ENCODE results near the gene SLC2A6.

Gene SLC2A6

DNA sequence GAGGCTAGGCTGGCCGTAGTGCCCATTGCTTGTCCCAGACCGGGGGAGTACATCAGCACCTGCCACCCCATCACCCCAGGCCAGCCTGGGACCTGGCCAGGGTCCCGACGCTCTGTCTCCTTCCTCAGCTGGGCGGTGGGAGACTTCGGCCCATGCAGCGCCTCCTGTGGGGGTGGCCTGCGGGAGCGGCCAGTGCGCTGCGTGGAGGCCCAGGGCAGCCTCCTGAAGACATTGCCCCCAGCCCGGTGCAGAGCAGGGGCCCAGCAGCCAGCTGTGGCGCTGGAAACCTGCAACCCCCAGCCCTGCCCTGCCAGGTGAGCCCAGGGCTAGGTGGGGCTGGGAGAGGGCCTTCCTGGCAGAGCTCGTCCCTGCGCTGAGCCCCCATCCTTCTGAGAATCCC is 35.7 kb downstream of the SLC2A6 start:
- no peak for DNase-seq

DNA sequence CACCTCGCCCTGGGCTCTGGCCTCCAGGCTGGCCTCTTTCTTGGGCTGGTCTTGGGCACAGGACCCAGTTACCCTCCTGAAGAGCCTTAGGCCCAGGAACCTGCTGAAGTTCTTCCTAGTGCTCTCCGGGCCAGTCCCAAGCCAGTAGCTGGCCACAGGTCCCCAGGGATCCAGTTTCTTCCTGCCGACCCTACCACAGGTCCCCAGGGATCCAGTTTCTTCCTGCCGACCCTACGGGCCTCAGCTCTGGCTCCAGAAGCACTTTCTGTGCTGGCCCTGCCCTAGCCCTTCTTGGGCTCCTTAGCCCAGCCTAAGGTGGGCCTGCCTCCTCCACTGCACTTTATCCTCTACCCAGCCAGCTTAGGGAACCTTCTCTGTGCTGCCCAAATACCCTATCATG is 37.3 kb downstream of the SLC2A6 start:
- no peak for DNase-seq

DNA sequence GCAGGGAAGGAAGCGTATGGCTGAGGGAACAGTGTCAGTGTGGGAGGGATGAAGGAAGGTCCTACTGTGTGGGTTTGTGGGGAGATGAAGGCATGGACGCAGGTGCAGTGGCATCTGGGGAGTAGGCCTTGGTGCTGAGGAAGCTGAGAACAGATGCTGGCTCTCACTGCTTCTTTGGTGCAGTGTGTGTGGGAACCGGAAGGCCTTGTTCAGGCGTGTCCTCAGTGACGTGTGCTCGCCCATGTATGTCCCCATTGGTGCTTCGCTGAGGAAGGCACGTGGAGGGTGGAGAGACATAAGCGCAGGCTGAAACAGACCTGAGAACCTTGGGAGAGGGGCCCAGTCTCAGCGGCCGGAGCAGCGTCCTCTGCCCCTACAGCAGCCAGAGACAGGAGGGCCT is 38.0 kb downstream of the SLC2A6 start:
- DNase-seq, result no peak

DNA sequence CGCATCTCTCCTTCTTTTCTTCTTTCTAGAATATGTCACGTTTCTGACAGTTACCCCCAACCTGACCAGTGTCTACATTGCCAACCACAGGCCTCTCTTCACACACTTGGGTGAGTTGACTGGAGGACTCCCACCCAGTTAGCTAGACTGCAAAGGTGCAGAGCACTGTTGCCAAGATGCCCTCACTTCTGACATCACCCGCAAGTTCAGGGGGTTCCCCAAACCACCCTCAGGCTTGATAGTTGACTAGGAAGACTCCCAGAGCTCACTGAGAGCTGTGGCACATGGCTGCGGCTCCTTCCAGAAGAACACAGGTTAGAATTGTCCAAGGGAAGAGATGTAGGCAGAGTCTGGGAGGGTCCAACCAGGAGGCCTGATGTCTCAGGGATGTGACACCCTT is 39.6 kb downstream of the SLC2A6 start:
- no peak for DNase-seq

DNA sequence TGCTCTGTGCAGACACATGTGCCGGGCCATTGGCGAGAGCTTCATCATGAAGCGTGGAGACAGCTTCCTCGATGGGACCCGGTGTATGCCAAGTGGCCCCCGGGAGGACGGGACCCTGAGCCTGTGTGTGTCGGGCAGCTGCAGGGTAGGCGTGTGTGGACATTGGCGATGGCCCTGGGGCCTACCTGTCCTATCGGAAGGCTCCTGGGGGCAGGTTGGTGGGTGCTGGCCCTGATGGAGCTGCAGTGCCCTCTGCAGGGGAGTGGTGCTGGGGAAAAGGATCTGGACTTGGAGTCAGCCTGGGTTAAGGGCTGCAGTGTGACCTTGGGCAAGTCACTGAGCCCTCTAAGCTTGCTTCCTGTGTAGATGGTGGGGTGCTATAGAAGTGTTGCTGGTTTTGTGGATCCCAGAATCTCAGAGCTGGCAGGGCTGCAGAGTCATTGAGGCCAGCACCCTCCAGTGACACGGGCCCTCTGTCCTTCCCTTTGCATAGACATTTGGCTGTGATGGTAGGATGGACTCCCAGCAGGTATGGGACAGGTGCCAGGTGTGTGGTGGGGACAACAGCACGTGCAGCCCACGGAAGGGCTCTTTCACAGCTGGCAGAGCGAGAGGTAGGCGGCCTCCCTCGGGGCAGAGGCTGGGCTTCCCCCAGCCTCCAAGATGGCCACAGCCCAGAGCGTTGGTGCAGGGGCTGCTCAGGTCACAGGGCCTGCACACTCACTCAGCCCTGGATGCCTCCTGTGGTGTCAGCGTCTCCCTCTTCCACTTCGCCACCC is 41.0 kb downstream of the SLC2A6 start:
- no peak for DNase-seq

DNA sequence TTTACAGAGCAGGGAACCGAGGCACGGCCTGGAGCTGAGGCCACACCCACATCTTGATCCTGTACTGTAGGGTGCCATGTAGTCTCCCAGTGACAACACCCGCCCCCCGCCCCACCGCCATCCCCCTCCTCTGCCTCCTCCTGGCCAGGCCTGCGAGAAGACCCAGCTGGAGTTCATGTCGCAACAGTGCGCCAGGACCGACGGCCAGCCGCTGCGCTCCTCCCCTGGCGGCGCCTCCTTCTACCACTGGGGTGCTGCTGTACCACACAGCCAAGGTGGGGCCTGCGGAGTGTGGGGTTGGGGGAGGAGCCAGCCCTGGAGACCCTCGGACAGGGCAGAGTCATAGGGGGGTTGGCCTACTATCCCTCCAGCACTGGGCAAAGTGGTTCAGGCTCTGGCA is 42.2 kb downstream of the SLC2A6 start:
- no peak for DNase-seq

DNA sequence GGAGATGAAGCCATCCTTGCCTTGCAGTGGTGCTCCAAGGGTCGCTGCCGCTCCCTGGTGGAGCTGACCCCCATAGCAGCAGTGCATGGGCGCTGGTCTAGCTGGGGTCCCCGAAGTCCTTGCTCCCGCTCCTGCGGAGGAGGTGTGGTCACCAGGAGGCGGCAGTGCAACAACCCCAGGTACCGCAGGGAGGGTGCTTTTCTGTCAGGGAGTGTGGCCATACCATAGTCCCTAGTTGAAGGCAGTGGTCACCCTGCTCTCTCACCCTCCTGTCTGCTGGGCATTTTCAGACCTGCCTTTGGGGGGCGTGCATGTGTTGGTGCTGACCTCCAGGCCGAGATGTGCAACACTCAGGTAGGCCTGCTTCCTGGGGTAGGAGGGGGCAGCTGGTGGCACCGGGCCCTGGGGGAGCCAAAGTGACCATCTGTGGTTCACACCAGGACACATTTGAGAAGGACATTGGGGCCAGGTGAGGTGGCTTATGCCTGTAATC is 45.5 kb downstream of the SLC2A6 start:
- DNase-seq, result no peak

DNA sequence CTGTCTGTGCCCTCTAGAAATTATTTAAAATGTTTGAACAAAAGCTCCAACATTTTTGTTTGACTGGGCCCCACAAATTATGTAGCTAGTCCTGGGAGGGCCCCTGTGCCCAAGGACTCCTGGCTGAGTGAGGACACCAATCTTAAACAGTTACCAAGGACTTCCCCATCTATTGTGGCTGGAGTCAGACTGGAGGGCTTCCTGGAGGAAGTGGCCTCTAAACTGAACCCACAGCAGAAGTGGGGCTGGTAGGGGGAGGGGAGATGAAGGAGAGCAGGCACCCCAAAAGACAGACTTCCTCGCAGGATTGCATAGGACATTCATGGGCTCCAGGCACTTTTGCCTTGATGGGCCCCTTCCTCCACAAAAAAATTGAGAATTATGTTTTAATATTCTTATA is 48.7 kb downstream of the SLC2A6 start:
- DNase-seq, result no peak

DNA sequence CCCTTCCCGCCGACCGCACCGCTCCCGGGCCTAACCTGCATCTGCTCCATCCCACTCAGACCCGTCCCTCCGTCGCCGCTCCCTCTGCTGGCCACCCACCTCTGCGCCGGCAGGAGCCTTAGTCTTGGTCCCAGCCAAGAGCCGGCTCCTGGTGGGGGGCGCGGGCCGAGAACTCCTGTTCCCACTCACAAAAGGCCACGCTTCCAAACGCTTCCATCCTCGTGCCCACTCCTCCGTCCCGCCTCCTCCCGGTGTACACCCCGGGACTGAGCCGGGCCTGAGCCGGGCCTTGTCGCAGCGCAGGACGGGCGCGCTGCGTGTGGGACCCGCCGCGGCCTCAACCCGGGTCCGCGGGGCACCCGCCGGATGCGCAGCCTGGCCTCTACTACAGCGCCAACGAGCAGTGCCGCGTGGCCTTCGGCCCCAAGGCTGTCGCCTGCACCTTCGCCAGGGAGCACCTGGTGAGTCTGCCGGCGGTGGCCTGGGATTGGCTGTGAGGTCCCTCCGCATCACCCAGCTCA is 49.2 kb downstream of the SLC2A6 start:
- DNase-seq, result no peak

DNA sequence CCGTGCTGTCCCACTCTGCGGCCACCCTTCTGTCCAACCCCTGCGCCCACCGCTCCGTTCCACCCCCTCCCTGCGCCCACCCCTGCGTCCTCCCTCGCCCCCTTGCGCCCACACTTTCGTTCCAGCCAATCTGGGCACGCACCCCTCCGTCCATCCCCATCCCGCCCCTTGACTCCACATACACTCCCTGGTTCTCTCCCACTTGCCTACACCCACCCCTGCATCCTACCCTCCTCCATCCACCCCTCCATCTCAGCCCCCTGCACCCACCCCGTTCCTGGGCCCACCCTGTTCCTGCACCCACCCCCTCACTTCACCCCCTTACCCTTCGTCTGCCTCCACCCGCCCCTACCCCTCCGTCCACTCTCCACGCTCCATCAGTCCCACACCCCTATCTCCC is 49.7 kb downstream of the SLC2A6 start:
- no peak for DNase-seq

DNA sequence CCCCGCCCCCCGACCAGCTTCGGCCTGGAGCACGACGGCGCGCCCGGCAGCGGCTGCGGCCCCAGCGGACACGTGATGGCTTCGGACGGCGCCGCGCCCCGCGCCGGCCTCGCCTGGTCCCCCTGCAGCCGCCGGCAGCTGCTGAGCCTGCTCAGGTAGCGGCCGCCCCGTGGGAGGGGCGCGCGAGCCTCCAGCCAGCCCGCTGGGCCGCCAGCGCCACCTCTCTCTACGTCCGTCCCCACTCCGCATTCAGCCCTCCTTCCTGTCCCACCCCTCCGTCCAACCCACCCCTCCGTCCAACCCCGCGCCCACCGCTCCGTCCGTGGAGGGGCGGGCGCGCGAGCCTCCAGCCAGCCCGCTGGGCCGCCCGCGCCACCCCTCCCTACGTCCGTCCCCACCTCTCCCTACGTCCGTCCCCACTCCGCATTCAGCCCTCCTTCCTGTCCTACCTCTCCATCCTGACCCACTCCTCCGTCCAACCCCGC is 50.2 kb downstream of the SLC2A6 start:
- DNase-seq, result no peak

DNA sequence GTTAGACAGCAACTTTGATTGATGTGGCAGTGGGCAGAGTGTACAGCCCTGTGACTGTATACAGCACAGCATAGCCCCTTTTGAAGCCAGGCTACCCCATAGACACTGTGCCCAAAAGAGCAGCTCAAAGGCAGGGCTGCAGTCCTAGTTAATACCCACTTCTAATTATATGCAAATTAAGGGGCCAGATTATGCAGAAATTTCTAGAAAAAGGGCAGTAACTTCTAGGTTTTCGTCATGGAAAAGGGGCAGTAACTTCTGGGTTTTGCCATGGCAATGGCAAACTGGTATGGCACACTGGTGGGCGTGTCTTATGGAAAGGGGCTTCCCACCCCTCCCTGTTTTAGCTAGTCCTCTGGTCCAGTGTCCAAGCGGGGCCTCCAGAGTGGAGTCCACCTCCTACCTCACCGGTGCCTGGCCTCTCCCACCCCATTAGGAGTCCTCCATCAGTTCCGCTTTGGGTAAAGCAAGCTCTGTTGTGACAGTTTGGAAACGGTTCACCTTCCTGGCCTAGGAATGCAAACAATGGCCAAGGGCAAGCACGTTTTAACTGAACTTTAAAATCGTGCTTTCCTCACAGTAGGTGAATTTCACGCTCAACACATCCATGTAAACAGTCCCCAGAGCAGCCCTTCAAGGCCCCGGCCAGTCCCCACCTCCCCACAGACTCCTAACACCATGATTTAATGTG is 51.1 kb downstream of the SLC2A6 start:
- no peak for DNase-seq

DNA sequence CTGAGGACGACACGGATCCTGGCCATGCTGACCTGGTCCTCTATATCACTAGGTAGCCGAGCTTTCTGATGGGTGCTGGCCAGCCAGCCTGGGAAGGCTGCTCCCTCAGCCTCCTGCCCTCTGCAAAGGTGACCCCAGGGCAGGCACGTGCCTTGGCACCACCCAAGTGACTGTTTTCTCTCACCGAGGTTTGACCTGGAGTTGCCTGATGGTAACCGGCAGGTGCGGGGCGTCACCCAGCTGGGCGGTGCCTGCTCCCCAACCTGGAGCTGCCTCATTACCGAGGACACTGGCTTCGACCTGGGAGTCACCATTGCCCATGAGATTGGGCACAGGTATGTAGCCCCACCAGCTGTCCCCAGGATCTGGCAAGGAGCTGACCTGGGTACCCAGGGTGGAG is 52.9 kb downstream of the SLC2A6 start:
- no peak for DNase-seq

DNA sequence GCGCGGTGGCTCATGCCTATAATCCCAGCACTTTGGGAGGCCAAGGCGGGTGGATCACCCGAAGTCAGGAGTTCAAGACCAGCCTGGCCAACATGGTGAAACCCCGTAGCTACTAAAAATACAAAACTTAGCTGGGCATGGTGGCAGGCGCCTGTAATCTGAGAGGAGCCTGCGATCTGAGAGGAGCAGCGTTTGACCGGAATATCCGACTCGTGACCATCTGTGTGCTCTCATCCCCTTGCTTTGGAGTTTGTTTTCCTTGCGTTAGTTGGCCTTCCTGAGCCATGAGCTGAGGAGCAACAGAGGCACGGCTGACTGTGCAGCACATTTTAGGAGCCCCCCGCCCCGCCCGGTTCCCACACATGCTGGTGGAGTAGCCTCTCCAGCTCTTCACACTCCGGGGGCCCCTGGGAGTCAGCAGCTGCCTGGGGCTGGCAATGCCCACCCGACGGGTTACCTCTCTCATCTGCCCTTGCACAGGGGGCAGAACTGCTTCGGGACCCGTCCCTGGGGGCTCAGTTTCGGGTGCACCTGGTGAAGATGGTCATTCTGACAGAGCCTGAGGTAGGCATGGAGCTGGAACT is 53.8 kb downstream of the SLC2A6 start:
- no peak for DNase-seq

DNA sequence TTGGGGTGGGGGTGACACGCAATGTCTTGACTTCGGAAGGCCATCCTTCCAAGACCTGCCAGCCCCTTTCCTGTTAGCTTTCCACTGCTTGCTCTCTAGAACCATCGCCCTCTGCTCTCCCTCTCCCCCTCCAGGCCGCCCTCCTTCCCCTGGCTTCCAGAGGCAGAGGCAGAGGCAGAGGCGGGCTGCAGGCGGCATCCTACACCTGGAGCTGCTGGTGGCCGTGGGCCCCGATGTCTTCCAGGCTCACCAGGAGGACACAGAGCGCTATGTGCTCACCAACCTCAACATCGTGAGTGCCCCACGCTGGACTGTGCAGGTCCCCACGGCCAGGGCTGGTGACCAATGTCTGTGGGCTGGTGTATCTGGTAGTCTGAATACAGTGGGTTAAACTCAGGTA is 54.7 kb downstream of the SLC2A6 start:
- no peak for DNase-seq

DNA sequence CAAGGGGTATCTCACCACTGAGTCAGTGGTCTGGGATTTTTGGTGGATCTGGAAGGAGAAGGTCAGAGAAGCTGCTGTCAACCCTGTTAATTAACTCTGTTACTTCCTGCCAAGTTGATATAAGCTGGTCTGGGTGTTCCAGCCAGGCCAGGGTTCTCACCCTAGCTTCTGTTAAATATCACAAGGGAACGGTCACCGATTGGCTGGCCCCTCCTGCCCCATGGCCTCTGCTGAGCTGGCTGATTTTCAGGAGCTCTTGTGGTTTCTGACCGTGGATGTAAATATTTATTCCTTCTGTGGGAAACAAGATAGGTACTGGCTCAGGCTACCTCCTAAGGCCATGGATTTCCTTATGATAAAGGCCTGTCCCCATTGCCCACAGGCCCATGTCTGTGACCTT is 55.7 kb downstream of the SLC2A6 start:
- DNase-seq, result no peak

DNA sequence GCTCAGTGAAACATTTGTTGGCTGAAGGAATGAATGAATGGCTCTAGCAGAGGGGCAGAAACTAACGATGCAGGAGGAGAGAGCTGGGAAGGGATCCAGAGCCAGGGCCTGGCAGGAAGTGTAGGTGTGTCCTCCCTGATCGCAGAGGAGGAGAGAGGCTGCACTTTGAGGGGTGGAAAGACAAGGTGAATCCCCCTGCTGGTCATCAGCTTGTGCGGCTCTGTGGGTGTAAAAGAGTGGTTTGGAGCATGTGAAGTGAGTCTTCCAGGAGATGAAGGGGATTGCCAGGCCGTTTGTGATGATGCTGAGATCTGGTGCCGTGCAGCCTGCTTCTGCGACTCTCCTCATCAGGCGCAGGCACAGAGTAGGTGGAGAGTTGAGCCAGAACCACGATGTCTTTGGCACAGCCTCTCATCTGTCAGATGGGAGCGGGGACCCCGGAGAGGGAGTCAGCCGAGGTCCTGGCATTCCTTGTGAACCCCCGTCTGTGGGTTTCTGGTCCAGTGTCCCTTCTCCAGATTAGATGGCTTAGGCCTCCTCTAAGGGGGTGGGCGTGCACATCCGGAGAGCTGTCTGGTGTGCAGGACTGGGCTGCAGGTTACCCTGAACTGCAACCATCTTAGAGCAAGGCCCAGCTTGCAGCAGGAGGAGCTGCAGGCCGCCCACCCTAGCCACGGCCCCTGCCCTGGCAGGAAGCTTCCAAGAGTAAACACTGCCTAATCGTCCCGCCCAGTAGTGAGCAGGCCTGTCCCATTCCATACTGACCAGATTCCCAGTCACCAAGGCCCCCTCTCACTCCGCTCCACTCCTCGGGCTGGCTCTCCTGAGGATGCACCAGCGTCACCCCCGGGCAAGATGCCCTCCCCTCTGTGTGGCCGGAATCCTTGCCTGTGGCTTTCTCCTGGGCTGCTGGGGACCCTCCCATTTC is 57.0 kb downstream of the SLC2A6 start, which contains the start of gene ADAMTS13:
Gene ADAMTS13 (plus strand): TSS at position 753 of the 928 bp plus-strand sequence. CDS start 77 bp downstream, at position 830.
- DNase-seq, result peak in 1 of 51 donors; percentile 52

All from hypothalamus (tissue), 51 donors.